K562 (cell line): ENCODE data around the gene SCARF2. TPM values are rescaled to one million over a fixed set of nuclear protein-coding genes. Genes with fewer than 3 reads are reported as not detected.

Source experiments
- CBX8 ChIP-seq: fragments of 200-600 bp; sonication (generic); IDR thresholded peaks from 2 replicates; pipeline ENCODE4 v1.6.1; 2012; ENCODE audit warnings: borderline replicate concordance, mixed run types, low read depth, mild to moderate bottlenecking, moderate library complexity, mixed read lengths, low read length, control low read depth, inconsistent platforms; ENCODE audit not compliant: poor library complexity, severe bottlenecking; ENCODE audit errors: extremely low read depth
- FOSL1 ChIP-seq: fragments of 200-800 bp; sonication (Bioruptor generic); conservative IDR thresholded peaks from 2 replicates; pipeline ENCODE4 v1.6.1; 2016; ENCODE audit warnings: missing genetic modification characterization, missing compliant biosample characterization
- GABPB2 ChIP-seq: fragments of 250-450 bp; sonication (Bioruptor Pico); conservative IDR thresholded peaks from 2 replicates; pipeline ENCODE4 v1.5.1; 2021; ENCODE audit warnings: mild to moderate bottlenecking
- GTF2F1 ChIP-seq: IDR thresholded peaks from 2 replicates; pipeline ENCODE4 v1.6.1; 2011; ENCODE audit warnings: low read depth, low read length, improper control_type of control experiment
- HDAC1 ChIP-seq, 2 experiments: fragments of 450-650 bp; IDR thresholded peaks; 2 replicates each; pipeline ENCODE4 v1.6.1; 2016 to 2017; ENCODE audit warnings: inconsistent platforms in 1 of 2, mild to moderate bottlenecking in 1 of 2, moderate library complexity in 1 of 2
- MEF2A ChIP-seq: IDR thresholded peaks from 2 replicates; pipeline ENCODE4 v1.6.1; 2011; ENCODE audit warnings: low read depth, mild to moderate bottlenecking, low read length, moderate library complexity; ENCODE audit not compliant: control insufficient read depth
- PCBP2 ChIP-seq: fragments of 200-400 bp; formaldehyde crosslinking; IDR thresholded peaks from 2 replicates; pipeline ENCODE4 v1.6.1; 2018; ENCODE audit warnings: low read length, low read depth, mild to moderate bottlenecking, moderate library complexity; ENCODE audit not compliant: poor library complexity, severe bottlenecking
- SLC30A9 ChIP-seq: fragments of 250-450 bp; sonication (Bioruptor Pico); IDR thresholded peaks from 2 replicates; pipeline ENCODE4 v1.8.0; 2022; ENCODE audit warnings: mild to moderate bottlenecking, moderate library complexity
- SUPT5H ChIP-seq: fragments of 450-650 bp; IDR thresholded peaks from 2 replicates; pipeline ENCODE4 v1.6.1; 2016
- TAF9B ChIP-seq: fragments of 450-650 bp; IDR thresholded peaks from 2 replicates; pipeline ENCODE4 v1.6.1; 2018; ENCODE audit warnings: mild to moderate bottlenecking; ENCODE audit not compliant: partially characterized antibody
- TCF7L2 ChIP-seq: fragments of 150-350 bp; IDR thresholded peaks from 2 replicates; pipeline ENCODE4 v1.6.1; 2016; ENCODE audit warnings: low read depth, mild to moderate bottlenecking, low read length, moderate library complexity
- WHSC1 ChIP-seq: IDR thresholded peaks from one replicate; pipeline ENCODE4 v1.6.1; 2012; ENCODE audit warnings: low read length, control low read depth, inconsistent platforms
- ZNF124 ChIP-seq: sonication (generic); formaldehyde crosslinking; IDR thresholded peaks from 2 replicates; pipeline ENCODE4 v1.8.1; 2022; ENCODE audit warnings: missing genetic modification reagents
- ZNF140 ChIP-seq: fragments of 250-450 bp; sonication (Bioruptor Pico); IDR thresholded peaks from 2 replicates; pipeline ENCODE4 v1.8.0; 2021; ENCODE audit warnings: moderate library complexity, mild to moderate bottlenecking, inconsistent platforms
- ZNF184 ChIP-seq: sonication (generic); formaldehyde crosslinking; IDR thresholded peaks from 2 replicates; pipeline ENCODE4 v1.5.0; 2020; ENCODE audit warnings: missing genetic modification reagents
- ZNF263 ChIP-seq: sonication (generic); formaldehyde crosslinking; IDR thresholded peaks from 2 replicates; pipeline ENCODE4 v1.8.0; 2022; ENCODE audit warnings: mild to moderate bottlenecking, missing genetic modification reagents, borderline replicate concordance
- ZNF445 ChIP-seq: fragments of 250-450 bp; sonication (Bioruptor Pico); IDR thresholded peaks from 2 replicates; pipeline ENCODE4 v1.4.0; 2020; ENCODE audit warnings: low read depth, mild to moderate bottlenecking, moderate library complexity
- ZNF696 ChIP-seq: fragments of 250-450 bp; sonication (Bioruptor Pico); conservative IDR thresholded peaks from 2 replicates; pipeline ENCODE4 v1.4.0; 2020; ENCODE audit warnings: mild to moderate bottlenecking, moderate library complexity
- polyA plus RNA-seq, 8 experiments: library from polyadenylated mRNA; depleted of rRNA in 4 of 8; stranded (reverse) in 5 of 8; unstranded in 3 of 8; fragments of >200 nt; fragmentation: Nextera tagmentation in 2 of 8; fragmentation: Illumina TruSeq in 1 of 8; extraction: Ambion mirVana in 2 of 8; extraction: Trizol in 1 of 8; gene quantifications; 2 replicates each; pipeline versions ENCODE4 v1.2.1 to v1.2.3, GENCODE V29; 2011 to 2014; ENCODE audit warnings: inconsistent platforms in 1 of 8, missing spikeins in 1 of 8
- total RNA-seq, 7 experiments: library from RNA; depleted of rRNA in 6 of 7; stranded (reverse); fragments of >200 nt in 6 of 7; fragmentation: Illumina TruSeq in 2 of 7; extraction: Trizol in 2 of 7; gene quantifications; 2 replicates each; pipeline versions ENCODE4 v1.2.1 to v1.2.3, GENCODE V29; 2011 to 2021; ENCODE audit warnings: low replicate concordance in 1 of 7
- TF ChIP-seq, protein P1 (sequence below): fragments of 450-650 bp; IDR thresholded peaks from 2 replicates; pipeline ENCODE4 v1.6.1; 2017; ENCODE audit warnings: mild to moderate bottlenecking, moderate library complexity
- TF ChIP-seq, protein P2 (sequence below), 3 experiments: fragments of 200-800 bp in 1 of 3; sonication (Bioruptor generic) in 1 of 3; sonication (generic) in 1 of 3; formaldehyde crosslinking in 1 of 3; IDR thresholded peaks; 2 replicates each; pipeline versions ENCODE4 v1.6.1 to v1.8.0; 2016 to 2022; ENCODE audit warnings: mild to moderate bottlenecking in 2 of 3, missing compliant biosample characterization in 2 of 3, missing genetic modification characterization in 2 of 3, missing genetic modification reagents in 1 of 3
- TF ChIP-seq, protein P3 (sequence below): fragments of 250-450 bp; sonication (Bioruptor Pico); IDR thresholded peaks from 2 replicates; pipeline ENCODE4 v1.5.0; 2020; ENCODE audit warnings: mild to moderate bottlenecking, borderline replicate concordance
- TF ChIP-seq, protein P4 (sequence below): fragments of 250-450 bp; sonication (Bioruptor Pico); IDR thresholded peaks from 2 replicates; pipeline ENCODE4 v1.8.0; 2022; ENCODE audit warnings: moderate library complexity, mild to moderate bottlenecking, inconsistent platforms

The SCARF2 gene
- total and polyA plus RNA-seq, 9 of the 15 experiments (the other 6 are each of a cell fraction or from before 2014, with no cell fraction given) = 0.06 to 0.32 (median 0.21) TPM; not detected in 5

DNA sequence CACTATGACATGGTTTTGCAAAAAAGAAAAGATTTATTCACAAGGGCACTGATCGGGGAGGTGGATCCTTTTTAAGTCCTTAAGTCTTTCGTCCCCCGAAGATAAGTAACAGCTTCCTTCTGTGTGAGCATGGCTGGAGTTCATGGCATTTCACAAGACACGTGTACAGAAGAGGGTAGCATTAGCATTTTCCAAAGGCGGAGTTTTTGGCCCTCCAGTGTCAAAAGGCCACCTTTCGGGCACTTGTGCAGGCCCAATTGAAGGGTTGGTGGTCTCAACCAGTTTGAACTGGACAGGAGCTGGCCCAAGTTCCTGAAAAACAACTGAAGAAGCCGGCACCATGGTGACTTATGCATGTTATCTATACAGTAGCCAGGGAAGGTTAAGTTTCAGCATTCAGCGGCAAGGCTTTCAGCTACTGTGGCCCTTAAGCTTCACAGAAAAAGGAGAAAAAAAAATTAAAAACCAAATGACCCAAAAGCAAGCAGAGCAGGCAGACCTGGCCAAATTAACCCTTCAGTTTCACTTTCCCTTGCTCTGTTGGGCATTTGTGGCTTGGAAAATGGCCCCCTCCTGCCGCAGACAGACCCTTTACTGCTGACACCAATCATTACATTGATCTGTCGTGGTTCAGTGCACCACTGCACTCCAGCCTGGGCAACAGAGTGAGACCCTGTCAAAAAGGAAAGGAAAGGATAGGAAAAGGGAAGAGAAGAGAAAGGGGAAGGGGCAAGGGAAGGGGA is 25.0 kb downstream of the SCARF2 start (continued):
- TF ChIP-seq ZNF124 (CRISPR knock-in tag) (no peak), SUPT5H (no peak), FOSL1 (no peak; the same call in 1 of the 2 replicates), WHSC1 (no peak), HDAC1 (IDR thresholded peaks at IDR 0.05) (0 out of 4 replicates have a peak, but pooled peaks of 1 of the 2 experiments have one; percentile 10), ZNF184 (CRISPR knock-in tag) (no peak), TCF7L2 (no peak), ZNF445 (CRISPR knock-in tag) (no peak), GTF2F1 (no peak), ZNF696 (CRISPR knock-in tag) (no peak), ZNF140 (no peak), SLC30A9 (no peak), CBX8 (no peak), GABPB2 (CRISPR knock-in tag) (no peak), PCBP2 (no peak), TAF9B (no peak), ZNF263 (CRISPR knock-in tag) (peak; percentile 27; the same call in 1 of the 2 replicates), MEF2A (no peak)
- TF ChIP-seq, protein P1, sequence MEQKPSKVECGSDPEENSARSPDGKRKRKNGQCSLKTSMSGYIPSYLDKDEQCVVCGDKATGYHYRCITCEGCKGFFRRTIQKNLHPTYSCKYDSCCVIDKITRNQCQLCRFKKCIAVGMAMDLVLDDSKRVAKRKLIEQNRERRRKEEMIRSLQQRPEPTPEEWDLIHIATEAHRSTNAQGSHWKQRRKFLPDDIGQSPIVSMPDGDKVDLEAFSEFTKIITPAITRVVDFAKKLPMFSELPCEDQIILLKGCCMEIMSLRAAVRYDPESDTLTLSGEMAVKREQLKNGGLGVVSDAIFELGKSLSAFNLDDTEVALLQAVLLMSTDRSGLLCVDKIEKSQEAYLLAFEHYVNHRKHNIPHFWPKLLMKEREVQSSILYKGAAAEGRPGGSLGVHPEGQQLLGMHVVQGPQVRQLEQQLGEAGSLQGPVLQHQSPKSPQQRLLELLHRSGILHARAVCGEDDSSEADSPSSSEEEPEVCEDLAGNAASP = no peak
- TF ChIP-seq, protein P2, sequence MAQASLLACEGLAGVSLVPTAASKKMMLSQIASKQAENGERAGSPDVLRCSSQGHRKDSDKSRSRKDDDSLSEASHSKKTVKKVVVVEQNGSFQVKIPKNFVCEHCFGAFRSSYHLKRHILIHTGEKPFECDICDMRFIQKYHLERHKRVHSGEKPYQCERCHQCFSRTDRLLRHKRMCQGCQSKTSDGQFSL (CRISPR knock-in tag; IDR thresholded peaks at IDR 0.05) = no peak
- TF ChIP-seq, protein P2 (tag; IDR thresholded peaks at IDR 0.05) = no peak
- TF ChIP-seq, protein P3, sequence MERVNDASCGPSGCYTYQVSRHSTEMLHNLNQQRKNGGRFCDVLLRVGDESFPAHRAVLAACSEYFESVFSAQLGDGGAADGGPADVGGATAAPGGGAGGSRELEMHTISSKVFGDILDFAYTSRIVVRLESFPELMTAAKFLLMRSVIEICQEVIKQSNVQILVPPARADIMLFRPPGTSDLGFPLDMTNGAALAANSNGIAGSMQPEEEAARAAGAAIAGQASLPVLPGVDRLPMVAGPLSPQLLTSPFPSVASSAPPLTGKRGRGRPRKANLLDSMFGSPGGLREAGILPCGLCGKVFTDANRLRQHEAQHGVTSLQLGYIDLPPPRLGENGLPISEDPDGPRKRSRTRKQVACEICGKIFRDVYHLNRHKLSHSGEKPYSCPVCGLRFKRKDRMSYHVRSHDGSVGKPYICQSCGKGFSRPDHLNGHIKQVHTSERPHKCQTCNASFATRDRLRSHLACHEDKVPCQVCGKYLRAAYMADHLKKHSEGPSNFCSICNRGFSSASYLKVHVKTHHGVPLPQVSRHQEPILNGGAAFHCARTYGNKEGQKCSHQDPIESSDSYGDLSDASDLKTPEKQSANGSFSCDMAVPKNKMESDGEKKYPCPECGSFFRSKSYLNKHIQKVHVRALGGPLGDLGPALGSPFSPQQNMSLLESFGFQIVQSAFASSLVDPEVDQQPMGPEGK (CRISPR knock-in tag) = no peak
- TF ChIP-seq, protein P4, sequence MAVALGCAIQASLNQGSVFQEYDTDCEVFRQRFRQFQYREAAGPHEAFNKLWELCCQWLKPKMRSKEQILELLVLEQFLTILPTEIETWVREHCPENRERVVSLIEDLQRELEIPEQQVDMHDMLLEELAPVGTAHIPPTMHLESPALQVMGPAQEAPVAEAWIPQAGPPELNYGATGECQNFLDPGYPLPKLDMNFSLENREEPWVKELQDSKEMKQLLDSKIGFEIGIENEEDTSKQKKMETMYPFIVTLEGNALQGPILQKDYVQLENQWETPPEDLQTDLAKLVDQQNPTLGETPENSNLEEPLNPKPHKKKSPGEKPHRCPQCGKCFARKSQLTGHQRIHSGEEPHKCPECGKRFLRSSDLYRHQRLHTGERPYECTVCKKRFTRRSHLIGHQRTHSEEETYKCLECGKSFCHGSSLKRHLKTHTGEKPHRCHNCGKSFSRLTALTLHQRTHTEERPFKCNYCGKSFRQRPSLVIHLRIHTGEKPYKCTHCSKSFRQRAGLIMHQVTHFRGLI (CRISPR knock-in tag) = no peak
